Measurements from ENCODE around the gene DGKG.

The DGKG gene

DNA sequence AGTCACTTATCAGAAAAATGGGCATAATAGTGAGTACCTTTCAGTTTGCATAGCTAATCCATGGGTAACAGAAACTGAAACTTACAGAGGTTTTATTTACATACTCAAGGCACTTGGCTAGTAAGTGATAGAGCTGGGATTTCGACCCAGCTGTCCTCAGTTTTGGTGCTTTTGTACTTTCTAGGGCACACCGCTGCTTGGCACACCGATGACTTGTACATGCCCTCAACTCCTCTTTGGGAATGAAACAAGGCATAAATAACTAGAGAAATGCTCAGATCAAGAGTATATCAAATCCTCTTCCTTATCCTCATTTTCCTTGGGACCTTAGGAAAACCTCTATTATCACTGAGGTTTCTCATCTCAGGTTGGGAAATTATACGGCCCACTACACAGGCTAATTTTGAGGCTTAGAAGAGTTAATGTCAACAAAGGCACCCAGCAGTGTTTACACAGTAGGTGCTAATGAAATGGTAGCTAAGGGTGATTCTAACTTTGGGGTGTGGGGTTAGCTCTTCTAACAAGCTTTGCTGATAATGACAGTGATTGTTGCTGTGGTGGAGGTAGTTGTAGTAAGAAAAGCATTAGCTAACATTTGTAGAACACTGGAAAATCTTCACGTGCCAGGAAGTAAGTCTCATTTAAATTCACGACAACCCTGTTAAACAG is 20.3 kb upstream of the DGKG start:
- no peak for DNase-seq (ENCODE audit: low read depth in 1 of 2, low spot score in 1 of 2)
- in situ Hi-C loops (cut with HindIII; ENCODE audit: low pct_unique_long_range_greater_than_20kb, low sequenced_read_pairs) = no loop called here
- no peak for TF ChIP-seq JUND (IDR thresholded peaks at IDR 0.05; ENCODE audit: low read depth)

DNA sequence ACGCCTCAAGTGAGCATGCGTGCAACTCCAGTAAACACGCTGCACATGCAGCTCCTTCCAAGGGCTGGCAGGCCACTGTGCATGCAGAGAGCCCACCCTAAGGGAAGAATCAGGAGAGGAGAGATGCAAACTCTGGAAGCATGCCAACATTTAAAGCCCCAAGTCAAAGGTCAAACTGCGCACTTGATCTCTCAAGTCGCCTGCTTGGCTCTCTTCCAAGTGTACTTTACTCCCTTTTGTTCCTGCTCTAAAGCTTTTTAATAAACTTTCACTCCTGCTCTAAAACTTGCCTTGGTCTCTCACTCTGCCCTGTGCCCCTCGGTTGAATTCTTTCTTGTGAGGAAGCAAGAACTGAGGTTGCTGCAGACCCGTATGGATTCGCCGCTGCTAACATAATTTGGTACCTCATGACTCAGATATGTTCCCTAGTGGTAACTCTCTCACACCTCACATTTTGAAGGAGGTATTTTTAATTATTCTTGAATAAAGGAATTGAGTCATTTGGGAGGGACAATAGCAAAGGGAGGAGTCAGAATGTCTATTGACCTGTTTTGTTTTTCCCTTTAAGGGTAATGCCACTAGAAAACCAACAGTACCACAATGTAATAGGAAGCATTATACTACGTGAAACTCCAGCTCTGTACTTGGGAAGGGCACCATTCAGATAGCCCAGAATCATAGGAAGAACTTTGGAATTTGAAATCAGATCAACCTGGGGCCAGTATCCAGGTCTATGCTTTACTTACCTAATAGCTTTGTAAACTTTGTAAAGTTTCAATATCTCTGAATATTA is 19.6 kb upstream of the DGKG start:
- DNase-seq (ENCODE audit: low read depth in 1 of 2, low spot score in 1 of 2) = no peak
- TF ChIP-seq JUND (IDR thresholded peaks at IDR 0.05; ENCODE audit: low read depth) = no peak
- in situ Hi-C loops (cut with HindIII; ENCODE audit: low pct_unique_long_range_greater_than_20kb, low sequenced_read_pairs) = no loop called here

DNA sequence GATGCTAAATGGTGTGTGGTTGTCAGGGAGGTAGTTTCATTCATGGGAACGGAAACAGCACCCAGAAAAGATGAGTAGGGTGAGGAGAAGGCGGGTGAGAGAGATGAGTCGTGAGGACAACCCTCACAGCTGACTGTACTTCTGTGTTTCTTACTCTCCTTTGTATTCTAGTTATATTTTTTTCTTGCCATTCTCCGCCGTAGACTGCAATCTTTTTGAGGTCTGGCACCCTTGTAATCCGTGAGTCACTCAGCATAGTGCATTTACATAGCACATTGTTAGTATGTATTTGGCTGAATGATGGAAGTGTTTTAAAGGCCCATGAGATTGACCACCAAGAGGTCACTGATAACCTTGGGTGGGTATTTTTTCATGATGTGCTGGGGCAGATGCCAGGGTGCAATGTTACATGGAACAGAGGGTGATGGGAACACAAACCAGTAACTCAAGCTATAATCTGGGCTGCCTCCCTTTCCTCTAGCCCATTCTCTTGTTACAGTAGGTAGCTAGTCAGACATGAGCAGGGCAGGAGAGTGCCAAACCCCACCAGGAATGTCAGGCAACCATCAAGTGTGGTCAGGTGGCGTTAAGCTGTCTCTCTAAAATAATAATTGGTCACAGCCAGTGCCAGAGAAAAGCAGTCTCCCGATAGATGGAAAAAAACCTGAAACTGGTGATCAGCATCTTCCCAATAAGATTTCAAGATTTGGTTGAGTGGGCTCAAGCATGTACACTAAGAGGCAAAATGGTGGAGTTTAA is 18.8 kb upstream of the DGKG start:
- no peak for TF ChIP-seq JUND (IDR thresholded peaks at IDR 0.05; ENCODE audit: low read depth)
- DNase-seq (ENCODE audit: low read depth in 1 of 2, low spot score in 1 of 2) = no peak
- in situ Hi-C loops (cut with HindIII; ENCODE audit: low pct_unique_long_range_greater_than_20kb, low sequenced_read_pairs) = no loop called here

DNA sequence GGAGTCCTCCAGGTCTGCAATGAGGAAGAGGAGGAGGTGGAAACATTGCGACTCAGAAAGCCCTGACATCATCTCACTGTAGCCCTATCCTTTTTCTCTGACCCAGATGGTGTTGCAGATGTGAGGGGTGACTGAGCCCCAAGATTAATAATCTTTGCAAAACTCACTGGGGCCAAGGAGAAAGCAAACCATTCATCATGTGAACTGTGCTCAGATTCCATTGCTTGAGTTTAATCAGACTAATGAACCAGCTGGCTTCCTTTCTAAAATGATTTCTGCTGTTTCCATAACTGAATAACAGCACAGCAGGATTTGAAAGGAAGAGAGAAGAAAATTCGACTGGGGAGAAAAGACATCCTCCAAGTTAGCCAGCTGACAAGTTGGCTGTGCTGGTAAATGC is 13.4 kb upstream of the DGKG start:
- TF ChIP-seq JUND (IDR thresholded peaks at IDR 0.05; ENCODE audit: low read depth) = no peak
- no peak for DNase-seq (ENCODE audit: low read depth in 1 of 2, low spot score in 1 of 2)
- in situ Hi-C loops (cut with HindIII; ENCODE audit: low pct_unique_long_range_greater_than_20kb, low sequenced_read_pairs) = no loop called here

DNA sequence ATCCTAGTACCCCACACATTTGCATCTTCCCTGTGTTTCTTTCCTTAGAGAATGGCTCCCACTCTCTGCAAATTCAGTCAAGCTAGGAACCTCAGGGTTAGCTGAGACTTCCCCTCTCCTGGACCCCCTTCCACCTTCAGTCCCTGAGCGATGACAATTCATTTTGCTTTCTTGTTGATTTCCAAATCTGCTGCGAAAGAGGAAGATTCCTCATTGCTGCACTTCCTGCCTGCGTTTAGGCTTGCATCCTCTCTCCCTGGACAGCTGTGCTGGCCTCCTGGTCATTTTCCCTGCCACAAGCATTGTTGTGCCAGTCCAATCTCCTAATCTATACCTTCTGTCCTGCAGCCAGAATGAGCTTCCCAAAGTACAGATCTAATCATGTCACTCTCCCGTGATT is 12.3 kb upstream of the DGKG start:
- in situ Hi-C loops (cut with HindIII; ENCODE audit: low pct_unique_long_range_greater_than_20kb, low sequenced_read_pairs) = no loop called here
- TF ChIP-seq JUND (IDR thresholded peaks at IDR 0.05; ENCODE audit: low read depth) = no peak

DNA sequence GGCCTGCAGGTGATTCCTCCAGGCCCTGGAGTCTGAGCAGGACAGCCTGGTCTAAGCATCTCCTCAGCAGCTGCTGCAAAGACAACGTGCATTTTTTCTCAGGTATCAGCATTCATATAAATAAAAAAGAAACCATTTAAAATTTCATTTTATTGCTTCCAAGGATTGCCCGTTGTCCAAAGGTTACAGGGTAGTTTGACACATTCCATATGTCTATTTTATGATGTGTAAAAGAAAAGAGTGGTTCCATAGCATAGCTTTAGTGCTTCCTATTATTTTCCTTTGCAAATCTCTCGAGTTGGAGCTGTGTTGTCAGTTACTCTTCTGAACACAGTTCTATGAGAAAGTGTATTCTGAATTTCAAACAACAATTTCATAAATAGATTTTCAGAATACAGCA is 7.2 kb upstream of the DGKG start:
- no peak for TF ChIP-seq JUND (IDR thresholded peaks at IDR 0.05; ENCODE audit: low read depth)
- in situ Hi-C loops (cut with HindIII; ENCODE audit: low pct_unique_long_range_greater_than_20kb, low sequenced_read_pairs) = no loop called here
- no peak for DNase-seq (ENCODE audit: low read depth in 1 of 2, low spot score in 1 of 2)

More for the DNA sequence above, 12.3 kb upstream of the DGKG start:
- no peak for DNase-seq (ENCODE audit: low read depth in 1 of 2, low spot score in 1 of 2)

DNA sequence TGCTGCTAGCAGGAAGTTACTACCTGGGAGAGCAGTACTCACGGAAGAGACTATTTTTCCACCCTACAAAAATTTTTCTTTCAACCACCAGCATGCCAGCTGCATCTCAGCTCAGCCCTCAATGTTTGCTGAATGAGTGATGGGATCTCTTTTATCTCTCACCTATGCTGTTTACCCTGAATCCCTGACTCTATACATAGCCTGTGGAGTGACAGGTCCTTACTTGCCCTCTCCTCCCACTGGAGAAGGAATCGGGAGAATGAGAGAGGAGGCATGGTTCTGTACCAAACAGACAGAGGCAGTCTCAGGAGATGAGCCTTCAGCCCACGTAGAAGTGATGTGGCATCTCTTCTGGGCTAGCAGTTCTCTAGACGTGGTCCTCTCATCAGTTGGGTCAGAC is 6.7 kb upstream of the DGKG start:
- in situ Hi-C loops (cut with HindIII; ENCODE audit: low pct_unique_long_range_greater_than_20kb, low sequenced_read_pairs) = no loop called here
- TF ChIP-seq JUND (IDR thresholded peaks at IDR 0.05; ENCODE audit: low read depth) = no peak
- no peak for DNase-seq (ENCODE audit: low read depth in 1 of 2, low spot score in 1 of 2)

DNA sequence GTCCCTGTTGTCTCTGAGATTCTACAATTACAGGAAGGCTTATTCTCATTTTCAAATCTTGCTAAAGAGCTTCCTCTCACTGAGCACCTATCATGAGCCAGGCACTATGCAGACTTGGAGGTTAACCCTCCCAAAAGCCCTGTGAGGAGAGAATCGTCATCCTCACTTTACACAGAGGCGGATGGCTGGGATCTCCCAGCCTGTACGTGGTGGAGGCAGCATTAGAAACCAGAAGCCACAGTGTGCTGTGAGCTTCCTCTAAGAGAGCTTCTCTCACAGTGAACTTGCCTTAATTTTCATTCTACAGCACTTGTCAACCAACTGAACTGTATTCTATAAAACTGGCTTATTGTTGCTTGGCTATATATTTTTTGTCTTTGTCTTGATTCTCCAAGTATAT is 6.1 kb upstream of the DGKG start:
- TF ChIP-seq JUND (IDR thresholded peaks at IDR 0.05; ENCODE audit: low read depth) = no peak
- no peak for DNase-seq (ENCODE audit: low read depth in 1 of 2, low spot score in 1 of 2)
- in situ Hi-C loops (cut with HindIII; ENCODE audit: low pct_unique_long_range_greater_than_20kb, low sequenced_read_pairs) = no loop called here

DNA sequence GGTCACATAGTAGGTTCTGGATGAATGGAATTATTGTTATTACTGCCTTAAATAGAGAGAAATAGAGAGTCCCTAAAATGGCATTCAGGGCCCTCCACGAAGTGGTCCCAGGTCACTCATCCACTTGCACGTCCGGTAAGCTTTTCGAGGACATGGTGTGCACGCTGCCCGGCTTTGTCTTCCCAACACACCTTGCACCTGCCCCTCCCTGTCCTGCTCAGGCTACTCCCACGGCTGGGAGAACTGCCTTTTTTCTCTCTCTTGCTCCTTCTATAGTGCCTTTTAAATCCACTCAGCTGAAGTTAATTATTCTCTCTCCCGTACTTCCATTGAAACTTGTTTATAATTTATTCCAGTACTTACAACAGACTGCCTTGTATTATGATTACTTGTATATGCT is 5.6 kb upstream of the DGKG start:
- no peak for TF ChIP-seq JUND (IDR thresholded peaks at IDR 0.05; ENCODE audit: low read depth)
- in situ Hi-C loops (cut with HindIII; ENCODE audit: low pct_unique_long_range_greater_than_20kb, low sequenced_read_pairs) = no loop called here
- no peak for DNase-seq (ENCODE audit: low read depth in 1 of 2, low spot score in 1 of 2)

DNA sequence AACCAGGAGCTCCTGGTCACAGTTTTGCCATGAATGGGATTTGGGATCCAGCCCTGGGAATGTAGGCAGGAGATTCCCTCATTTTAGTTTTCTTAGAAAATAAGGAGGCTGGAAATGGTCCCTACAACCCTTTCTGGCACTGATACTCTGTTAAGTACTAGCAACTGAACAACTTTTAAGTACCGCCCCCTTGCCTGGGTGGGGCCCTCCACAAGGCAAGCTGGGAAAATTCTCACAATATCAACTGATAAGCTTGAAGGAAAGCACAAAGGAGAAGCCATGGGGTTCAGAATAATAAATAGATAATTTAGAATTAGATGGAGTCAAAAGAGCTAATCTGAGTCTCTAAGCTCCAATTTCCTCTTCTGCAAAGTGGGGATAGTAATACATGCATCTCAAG is 4.2 kb upstream of the DGKG start:
- DNase-seq (ENCODE audit: low read depth in 1 of 2, low spot score in 1 of 2) = no peak
- TF ChIP-seq JUND (IDR thresholded peaks at IDR 0.05; ENCODE audit: low read depth) = no peak
- in situ Hi-C loops (cut with HindIII; ENCODE audit: low pct_unique_long_range_greater_than_20kb, low sequenced_read_pairs) = no loop called here

DNA sequence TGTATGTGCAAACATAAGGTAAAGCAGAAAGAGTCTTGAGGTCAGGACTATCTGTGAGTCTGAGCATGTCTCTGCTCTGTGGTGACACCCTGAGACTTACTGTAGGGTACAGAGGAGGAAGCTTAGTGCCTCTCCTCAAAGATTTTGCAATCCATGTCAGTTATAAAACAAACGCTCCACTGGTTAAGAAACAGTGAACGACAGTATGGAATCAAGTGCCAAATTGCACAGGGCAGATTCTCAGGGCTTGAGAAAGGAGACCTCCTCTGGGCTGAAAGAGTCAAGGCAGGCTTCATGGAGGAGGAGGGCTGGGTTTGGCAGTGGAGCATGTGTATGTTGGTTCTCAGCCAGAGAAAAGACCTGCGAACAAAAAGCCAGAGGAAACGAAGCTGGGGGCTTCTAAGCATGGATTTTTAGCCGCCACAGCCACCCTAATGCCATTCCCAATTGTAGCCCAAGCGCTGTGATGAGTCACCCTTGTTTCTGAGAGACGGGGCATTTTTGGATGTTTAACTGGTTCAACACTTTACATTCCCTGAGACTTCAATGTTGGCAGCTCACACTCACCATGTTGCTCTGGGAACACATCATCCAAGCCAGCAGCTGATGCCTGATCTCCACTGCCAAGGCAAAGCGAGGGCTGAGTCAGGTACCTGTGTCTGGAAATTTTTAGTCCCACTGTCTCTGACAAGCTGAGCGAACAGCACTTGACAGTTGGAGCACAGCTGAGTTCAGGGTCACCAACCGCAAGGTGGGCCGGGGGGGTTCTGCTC is 3.4 kb upstream of the DGKG start:
- TF ChIP-seq JUND (IDR thresholded peaks at IDR 0.05; ENCODE audit: low read depth) = no peak
- in situ Hi-C loops (cut with HindIII; ENCODE audit: low pct_unique_long_range_greater_than_20kb, low sequenced_read_pairs) = no loop called here
- no peak for DNase-seq (ENCODE audit: low read depth in 1 of 2, low spot score in 1 of 2)

DNA sequence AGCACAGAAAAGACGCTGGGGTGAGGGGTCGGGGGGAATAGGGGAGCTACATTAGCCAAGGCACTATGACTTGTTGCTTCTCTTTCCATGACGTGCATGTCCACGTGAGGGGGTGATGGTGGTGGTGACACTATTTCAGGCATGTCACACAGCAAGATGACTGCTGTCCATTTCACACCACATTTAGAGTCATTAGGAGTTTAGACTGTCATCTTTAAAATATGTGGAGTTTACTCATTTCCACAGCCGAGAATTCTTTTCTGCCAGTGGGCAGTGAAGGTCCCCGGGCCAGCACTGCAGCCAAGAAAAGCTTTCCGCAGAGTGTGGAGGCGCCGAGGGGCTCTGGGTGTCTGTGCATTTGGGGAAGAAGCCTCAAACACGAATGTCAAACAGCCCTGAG is 954 bp upstream of the DGKG start:
- TF ChIP-seq JUND (IDR thresholded peaks at IDR 0.05; ENCODE audit: low read depth) = no peak
- in situ Hi-C loops (cut with HindIII; ENCODE audit: low pct_unique_long_range_greater_than_20kb, low sequenced_read_pairs) = no loop called here
- no peak for DNase-seq (ENCODE audit: low read depth in 1 of 2, low spot score in 1 of 2)

Measured in T47D (cell line).